Measurements from ENCODE around the gene SYNE2. TPM values are rescaled to one million over a fixed set of nuclear protein-coding genes. Genes with fewer than 3 reads are reported as not detected.

SYNE2 gene
- total and polyA plus RNA-seq, 4 donors = 26.9 to 208 (median 67.9) TPM

- Histone ChIP-seq H3K4me1 (ENCODE audit: control insufficient read depth in 5 of 5, insufficient read depth in 5 of 5, low read length in 5 of 5) (no peaks in the 10 kb centered on the region), H3K27ac (ENCODE audit: low read depth in 1 of 2, low read length in 1 of 2) (no peak overlapping the region), H3K36me3 (ENCODE audit: control insufficient read depth in 4 of 4, insufficient read depth in 4 of 4, low read length in 4 of 4) (peaks cover 4 to 9% (median 7%) of the 10 kb centered on the region in 4 donors), H3K9me3 (ENCODE audit: control insufficient read depth in 4 of 4, insufficient read depth in 3 of 4, low read length in 3 of 4) (no peaks in the 10 kb centered on the region), H3K4me3 (no peak overlapping the region), H3K27me3 (ENCODE audit: control insufficient read depth in 3 of 3, insufficient read depth in 3 of 3, low read length in 2 of 3) (no peaks in the 10 kb centered on the region), H3K9ac (ENCODE audit: insufficient read depth in 1 of 2, low read length in 2 of 2) (no peak overlapping the region)
- no peak for TF ChIP-seq CTCF (IDR thresholded peaks at IDR 0.05; ENCODE audit: control extremely low read depth, extremely low read depth)
- WGBS, 2 donors = 93 to 95% methylated on average over 15 of the region's 15 CpGs
- ATAC-seq (ENCODE audit: insufficient read depth, low FRiP score) (no peak), DNase-seq (no peak)
Observed at GRCh38 chr14:63986789-63987533, 134.2 kb downstream of the SYNE2 start.

- Histone ChIP-seq H3K4me1 (ENCODE audit: control insufficient read depth in 5 of 5, insufficient read depth in 5 of 5, low read length in 5 of 5) (no peaks in the 10 kb centered on the region), H3K9me3 (ENCODE audit: control insufficient read depth in 4 of 4, insufficient read depth in 3 of 4, low read length in 3 of 4) (no peaks in the 10 kb centered on the region), H3K4me3 (no peak overlapping the region), H3K36me3 (ENCODE audit: control insufficient read depth in 4 of 4, insufficient read depth in 4 of 4, low read length in 4 of 4) (peaks cover 4 to 12% (median 8%) of the 10 kb centered on the region in 4 donors), H3K27me3 (ENCODE audit: control insufficient read depth in 3 of 3, insufficient read depth in 3 of 3, low read length in 2 of 3) (no peaks in the 10 kb centered on the region), H3K27ac (ENCODE audit: low read depth in 1 of 2, low read length in 1 of 2) (no peak overlapping the region), H3K9ac (ENCODE audit: insufficient read depth in 1 of 2, low read length in 2 of 2) (no peak overlapping the region)
- WGBS, 2 donors = 89 to 95% methylated on average over 4 of the region's 4 CpGs
- DNase-seq = no peak
- TF ChIP-seq CTCF (IDR thresholded peaks at IDR 0.05; ENCODE audit: control extremely low read depth, extremely low read depth) = no peak
- no peak for ATAC-seq (ENCODE audit: insufficient read depth, low FRiP score)
Observed at GRCh38 chr14:63988579-63988978, 135.8 kb downstream of the SYNE2 start.

GRCh38 chr14:63991833-63992232 lies 139.0 kb downstream of the SYNE2 start:
- no peak for ATAC-seq (ENCODE audit: insufficient read depth, low FRiP score)

More at GRCh38 chr14:63991833-63992232, 139.0 kb downstream of the SYNE2 start:
- Histone ChIP-seq H3K36me3 (ENCODE audit: control insufficient read depth in 4 of 4, insufficient read depth in 4 of 4, low read length in 4 of 4) (peaks cover 10 to 14% (median 12%) of the 10 kb centered on the region in 4 donors), H3K27me3 (ENCODE audit: control insufficient read depth in 3 of 3, insufficient read depth in 3 of 3, low read length in 2 of 3) (no peaks in the 10 kb centered on the region), H3K9me3 (ENCODE audit: control insufficient read depth in 4 of 4, insufficient read depth in 3 of 4, low read length in 3 of 4) (no peaks in the 10 kb centered on the region), H3K4me1 (ENCODE audit: control insufficient read depth in 5 of 5, insufficient read depth in 5 of 5, low read length in 5 of 5) (no peaks in the 10 kb centered on the region), H3K9ac (ENCODE audit: insufficient read depth in 1 of 2, low read length in 2 of 2) (no peak overlapping the region), H3K4me3 (no peak overlapping the region), H3K27ac (ENCODE audit: low read depth in 1 of 2, low read length in 1 of 2) (no peak overlapping the region)
- no peak for TF ChIP-seq CTCF (IDR thresholded peaks at IDR 0.05; ENCODE audit: control extremely low read depth, extremely low read depth)
- no peak for DNase-seq
- WGBS, 2 donors = 54 to 74% methylated on average over 7 of the region's 7 CpGs

Measured in lung (tissue), 12 donors.